SK-N-SH (cell line): ENCODE results near the gene TBC1D1. TPM values are rescaled to one million over a fixed set of nuclear protein-coding genes. Genes with fewer than 3 reads are reported as not detected.

Experiments used
- CTCF ChIA-PET: fragments of 300-600, 350-600 bp; formaldehyde crosslinking; extraction: SDS; loops from one replicate; lab custom pipeline; 2021; lab: Yijun Ruan, JAX
- POLR2A ChIA-PET: fragments of 350-600 bp; sonication (Branson Sonifier 250); formaldehyde crosslinking; extraction: SDS; loops from one replicate; lab custom pipeline; 2020; ENCODE audit warnings: antibody characterized with exemption, inconsistent platforms; lab: Yijun Ruan, JAX
- DNase-seq: peaks from one replicate; pipeline ENCODE4 v3.0.0; 2012
- H2AFZ ChIP-seq: fragments of 200-600 bp; sonication (generic); 2 replicates; pipeline ENCODE4 v1.8.1; 2016; ENCODE audit warnings: antibody characterized with exemption, mild to moderate bottlenecking, low read depth
- H3F3A ChIP-seq: fragments of 200-600 bp; sonication (generic); replicated peaks from 2 replicates; pipeline ENCODE3; 2016; ENCODE audit warnings: antibody characterized with exemption, mild to moderate bottlenecking; ENCODE audit not compliant: insufficient read depth
- H3K27ac ChIP-seq, 2 experiments: fragments of 200-500 bp in 1 of 2; fragments of 200-600 bp in 1 of 2; sonication (Bioruptor generic) in 1 of 2; sonication (generic), shearing (Covaris generic) in 1 of 2; 2 replicates each; pipeline versions ENCODE4 v1.5.1 to v1.6.1; 2014 to 2016; ENCODE audit warnings: low read depth in 2 of 2, inconsistent platforms in 1 of 2, low read length in 1 of 2, mild to moderate bottlenecking in 1 of 2, mixed read lengths in 1 of 2
- H3K27me3 ChIP-seq: fragments of 200-600 bp; sonication (generic), shearing (Covaris generic); 2 replicates; pipeline ENCODE4 v1.6.1; 2016; ENCODE audit warnings: mixed run types; ENCODE audit not compliant: insufficient read depth
- H3K36me3 ChIP-seq, 2 experiments: fragments of 200-500 bp in 1 of 2; fragments of 200-600 bp in 1 of 2; sonication (Bioruptor generic) in 1 of 2; sonication (generic) in 1 of 2; replicated peaks in 1 of 2; 2 replicates each; pipeline versions ENCODE3 to v1.5.1; 2014 to 2016; ENCODE audit warnings: low read length in 1 of 2, mild to moderate bottlenecking in 1 of 2; ENCODE audit not compliant: insufficient read depth in 2 of 2, control insufficient read depth in 1 of 2
- H3K4me1 ChIP-seq, 2 experiments: fragments of 200-500 bp in 1 of 2; fragments of 200-600 bp in 1 of 2; sonication (Bioruptor generic) in 1 of 2; sonication (generic), shearing (Covaris generic) in 1 of 2; 2 replicates each; pipeline versions ENCODE4 v1.5.1 to v1.6.1; 2014 to 2016; ENCODE audit warnings: low read depth in 1 of 2, low read length in 1 of 2, mixed run types in 1 of 2; ENCODE audit not compliant: insufficient read depth in 2 of 2, control insufficient read depth in 1 of 2
- H3K4me2 ChIP-seq: fragments of 200-600 bp; sonication (generic), shearing (Covaris generic); 2 replicates; pipeline ENCODE4 v1.6.1; 2017; ENCODE audit warnings: mixed run types
- H3K4me3 ChIP-seq, 2 experiments: fragments of 200-500 bp in 1 of 2; fragments of 200-600 bp in 1 of 2; sonication (Bioruptor generic) in 1 of 2; sonication (generic), shearing (Covaris generic) in 1 of 2; 2 replicates each; pipeline versions ENCODE4 v1.5.1 to v1.8.1; 2014 to 2016; ENCODE audit warnings: low read depth in 2 of 2, inconsistent platforms in 1 of 2, low read length in 1 of 2, mild to moderate bottlenecking in 1 of 2, mixed read lengths in 1 of 2, moderate library complexity in 1 of 2
- H3K79me2 ChIP-seq: fragments of 200-600 bp; sonication (generic); 2 replicates; pipeline ENCODE4 v1.8.1; 2017; ENCODE audit warnings: mild to moderate bottlenecking; ENCODE audit not compliant: insufficient read depth
- H3K9ac ChIP-seq: fragments of 200-600 bp; sonication (generic); 2 replicates; pipeline ENCODE4 v1.6.1; 2017; ENCODE audit warnings: mixed run types
- H3K9me2 ChIP-seq: fragments of 200-600 bp; sonication (generic); 2 replicates; pipeline ENCODE4 v1.6.1; 2017; ENCODE audit warnings: mixed run types
- H3K9me3 ChIP-seq: fragments of 200-600 bp; sonication (generic); 2 replicates; pipeline ENCODE4 v1.6.1; 2017; ENCODE audit warnings: mixed run types, mild to moderate bottlenecking, moderate library complexity
- H4K20me1 ChIP-seq: fragments of 200-600 bp; sonication (generic); 2 replicates; pipeline ENCODE4 v1.6.1; 2017; ENCODE audit warnings: mild to moderate bottlenecking, mixed run types; ENCODE audit not compliant: insufficient read depth
- CTCF ChIP-seq: fragments of 200-600 bp; sonication (generic); IDR thresholded peaks from 2 replicates; pipeline ENCODE4 v1.6.1; 2017; ENCODE audit warnings: antibody characterized with exemption, mild to moderate bottlenecking, moderate library complexity
- ELF1 ChIP-seq: IDR thresholded peaks from 2 replicates; pipeline ENCODE4 v1.4.0; 2012
- EZH2phosphoT487 ChIP-seq: fragments of 200-600 bp; sonication (generic); IDR thresholded peaks from 2 replicates; pipeline ENCODE4 v1.6.1; 2017; ENCODE audit warnings: low read depth, mixed run types, mild to moderate bottlenecking, antibody characterized with exemption, moderate library complexity, borderline replicate concordance
- FOSL2 ChIP-seq: IDR thresholded peaks from 2 replicates; pipeline ENCODE4 v1.4.0; 2012; ENCODE audit warnings: low read depth, mild to moderate bottlenecking, moderate library complexity, borderline replicate concordance
- GATA2 ChIP-seq: sonication (generic); formaldehyde crosslinking; IDR thresholded peaks from 2 replicates; pipeline ENCODE4 v1.5.0; 2020; ENCODE audit warnings: mild to moderate bottlenecking, missing genetic modification reagents
- MXI1 ChIP-seq: IDR thresholded peaks from 2 replicates; pipeline ENCODE4 v1.6.1; 2012; ENCODE audit warnings: mild to moderate bottlenecking, low read depth, low read length, improper control_type of control experiment
- RAD21 ChIP-seq: IDR thresholded peaks from 2 replicates; pipeline ENCODE4 v1.6.1; 2012; ENCODE audit warnings: mild to moderate bottlenecking, low read length
- TCF12 ChIP-seq: IDR thresholded peaks from 2 replicates; pipeline ENCODE4 v1.4.0; 2012
- TEAD4 ChIP-seq: IDR thresholded peaks from 2 replicates; pipeline ENCODE4 v1.4.0; 2012; ENCODE audit warnings: mild to moderate bottlenecking, borderline replicate concordance; ENCODE audit not compliant: insufficient read depth
- USF1 ChIP-seq: IDR thresholded peaks from 2 replicates; pipeline ENCODE4 v1.4.0; 2012; ENCODE audit warnings: low read depth, borderline replicate concordance
- USF2 ChIP-seq: fragments of 150-350 bp; IDR thresholded peaks from 2 replicates; pipeline ENCODE4 v1.6.1; 2017; ENCODE audit warnings: antibody characterized with exemption, low read length, low read depth, borderline replicate concordance
- WGBS: methylation state at CpG from one replicate; pipeline ENCODE4 v1.1.6; 2017; ENCODE audit warnings: low lambda C conversion rate; 5-methylcytosine and 5-hydroxymethylcytosine counted together
- polyA plus RNA-seq, 3 experiments: library from polyadenylated mRNA; depleted of rRNA; stranded (reverse); fragments of >200 nt; gene quantifications; 2 replicates each; pipeline ENCODE4 v1.2.3, GENCODE V29; 2012

The TBC1D1 gene
- polyA plus RNA-seq, 1 of the 3 experiments (the other 2 are of a cell fraction), result 29.8 TPM

DNA sequence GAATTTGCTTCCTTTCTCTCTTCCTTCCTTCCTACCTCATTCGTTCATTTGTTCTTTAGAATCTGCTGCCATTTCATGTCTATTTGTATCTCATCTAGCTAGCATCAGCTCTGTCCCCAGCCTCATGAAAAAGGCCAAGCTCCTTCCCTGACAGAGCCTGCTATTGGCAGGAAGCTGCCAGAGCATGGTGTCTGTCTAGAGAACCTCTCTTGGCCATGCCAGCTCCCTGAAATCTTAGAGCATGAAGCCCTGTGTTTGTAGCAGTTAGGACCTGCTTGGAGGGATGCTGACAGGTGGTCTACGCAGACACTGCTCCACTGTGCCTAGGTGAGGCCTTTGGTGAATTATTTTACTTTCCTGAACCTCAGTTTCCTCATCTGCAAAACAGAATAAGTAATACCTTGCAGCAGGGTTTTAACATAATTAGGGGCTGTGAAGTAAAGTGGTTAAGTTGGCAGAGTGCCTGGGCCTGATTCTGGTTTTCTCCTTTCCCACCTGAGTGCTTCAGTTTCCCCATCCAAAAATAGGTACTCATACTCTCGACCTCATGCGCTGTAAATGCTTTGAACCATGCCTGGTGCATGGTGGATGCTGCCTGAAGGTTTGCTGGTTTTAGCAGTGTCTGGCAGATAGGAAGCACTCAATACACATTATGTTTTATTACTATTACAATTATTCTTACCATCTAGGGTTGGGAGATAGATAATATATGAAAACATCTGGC lies 74.0 kb downstream of the TBC1D1 start:
- no peaks in the 10 kb centered on the region for H3K36me3 ChIP-seq
- no peaks in the 10 kb centered on the region for H3K9me3 ChIP-seq
- POLR2A ChIA-PET, result no interaction called here
- no peak overlapping the region for H2AFZ ChIP-seq
- no peak for DNase-seq
- H3K4me2 ChIP-seq, result no peak overlapping the region
- WGBS, result 61% methylated on average over 4 of the region's 4 CpGs
- H3K9me2 ChIP-seq, result no peaks in the 10 kb centered on the region
- no peaks in the 10 kb centered on the region; a peak in 1 of 4 replicates for H3K4me1 ChIP-seq
- no peaks in the 10 kb centered on the region for H3F3A ChIP-seq
- H4K20me1 ChIP-seq, result no peaks in the 10 kb centered on the region
- H3K27me3 ChIP-seq, result no peaks in the 10 kb centered on the region; the same call in 1 of the 2 replicates
- no peak overlapping the region for H3K9ac ChIP-seq
- CTCF ChIA-PET, result interaction anchor here (1.0 kb wide), 1 partner anchor 12 kb away, joined by 3 read pairs; no protein-coding TSS in a partner anchor
- no peaks in the 10 kb centered on the region for H3K79me2 ChIP-seq
- TF ChIP-seq FOSL2 (no peak), MXI1 (no peak), RAD21 (no peak), USF1 (no peak), GATA2 (CRISPR knock-in tag) (no peak)
- H3K4me3 ChIP-seq, result no peak overlapping the region
- H3K27ac ChIP-seq, result no peak overlapping the region

- no peak for DNase-seq
- H3K27ac ChIP-seq, result no peak overlapping the region
- H3K9ac ChIP-seq, result no peak overlapping the region
- no peaks in the 10 kb centered on the region for H3K36me3 ChIP-seq
- H3K27me3 ChIP-seq, result no peaks in the 10 kb centered on the region; the same call in 1 of the 2 replicates
- no peak overlapping the region for H2AFZ ChIP-seq
- no peaks in the 10 kb centered on the region for H4K20me1 ChIP-seq
- H3K4me3 ChIP-seq, result no peak overlapping the region
- H3K9me2 ChIP-seq, result no peaks in the 10 kb centered on the region
- ChIA-PET CTCF (interaction anchor here (1.0 kb wide), 1 partner anchor 10 kb away, joined by 3 read pairs; no protein-coding TSS in a partner anchor), POLR2A (no interaction called here)
- H3K9me3 ChIP-seq, result no peaks in the 10 kb centered on the region
- no peaks in the 10 kb centered on the region; a peak in 1 of 4 replicates for H3K4me1 ChIP-seq
- 71% methylated on average over 3 of the region's 3 CpGs for WGBS
- H3K4me2 ChIP-seq, result no peak overlapping the region
- no peaks in the 10 kb centered on the region for H3K79me2 ChIP-seq
- no peaks in the 10 kb centered on the region for H3F3A ChIP-seq
- TF ChIP-seq TCF12 (no peak), EZH2phosphoT487 (no peak), GATA2 (CRISPR knock-in tag) (no peak), CTCF (no peak), ELF1 (no peak), TEAD4 (no peak), RAD21 (no peak), USF1 (no peak), USF2 (no peak)
These were observed 75.2 kb downstream of the TBC1D1 start for GRCh38 chr4:37966044-37966443.
